GM12875 (cell line): ENCODE measurements around the gene ELMO1.

ENCODE experiments used
- H3K4me3 ChIP-seq: one replicate; pipeline ENCODE4 v1.5.1; 2011; ENCODE audit warnings: low read depth, low read length, control low read depth
- CTCF ChIP-seq: IDR thresholded peaks from 2 replicates; pipeline ENCODE4 v1.5.1; 2011; ENCODE audit warnings: low read depth, mild to moderate bottlenecking, control low read depth, inconsistent platforms, low read length, moderate library complexity, borderline replicate concordance; ENCODE audit not compliant: insufficient read depth

The ELMO1 gene

GRCh38 chr7:37007268-37007667 is 441.4 kb downstream of the ELMO1 start:
- TF ChIP-seq CTCF, result no peak
- H3K4me3 ChIP-seq, result no peak overlapping the region

GRCh38 chr7:37006764-37007163 is 441.9 kb downstream of the ELMO1 start:
- no peak for TF ChIP-seq CTCF
- no peak overlapping the region for H3K4me3 ChIP-seq

GRCh38 chr7:37000511-37000910 is 448.2 kb downstream of the ELMO1 start:
- no peak overlapping the region for H3K4me3 ChIP-seq
- no peak for TF ChIP-seq CTCF

GRCh38 chr7:36999626-37000485 is 448.8 kb downstream of the ELMO1 start:
- TF ChIP-seq CTCF, result no peak
- no peak overlapping the region for H3K4me3 ChIP-seq

DNA sequence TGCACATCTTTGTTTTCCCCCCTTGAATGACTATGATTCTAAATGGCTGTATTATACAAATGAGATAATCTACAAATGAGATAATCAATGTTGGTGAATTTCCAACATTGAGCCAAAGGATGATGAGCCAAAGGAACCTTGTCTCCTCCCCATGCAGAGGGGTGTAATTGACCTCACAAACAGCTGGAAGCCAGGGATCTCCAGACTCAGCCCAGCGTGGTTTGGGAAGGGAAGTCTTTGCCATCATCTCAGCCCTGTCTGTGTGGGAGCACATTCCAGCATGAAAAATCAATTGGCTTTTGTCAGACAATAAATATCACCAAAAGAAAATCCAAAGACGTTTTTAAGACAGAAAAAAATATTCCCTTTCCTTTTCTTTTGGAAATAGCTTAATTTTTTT is 452.9 kb downstream of the ELMO1 start:
- TF ChIP-seq CTCF, result no peak
- no peak overlapping the region for H3K4me3 ChIP-seq

DNA sequence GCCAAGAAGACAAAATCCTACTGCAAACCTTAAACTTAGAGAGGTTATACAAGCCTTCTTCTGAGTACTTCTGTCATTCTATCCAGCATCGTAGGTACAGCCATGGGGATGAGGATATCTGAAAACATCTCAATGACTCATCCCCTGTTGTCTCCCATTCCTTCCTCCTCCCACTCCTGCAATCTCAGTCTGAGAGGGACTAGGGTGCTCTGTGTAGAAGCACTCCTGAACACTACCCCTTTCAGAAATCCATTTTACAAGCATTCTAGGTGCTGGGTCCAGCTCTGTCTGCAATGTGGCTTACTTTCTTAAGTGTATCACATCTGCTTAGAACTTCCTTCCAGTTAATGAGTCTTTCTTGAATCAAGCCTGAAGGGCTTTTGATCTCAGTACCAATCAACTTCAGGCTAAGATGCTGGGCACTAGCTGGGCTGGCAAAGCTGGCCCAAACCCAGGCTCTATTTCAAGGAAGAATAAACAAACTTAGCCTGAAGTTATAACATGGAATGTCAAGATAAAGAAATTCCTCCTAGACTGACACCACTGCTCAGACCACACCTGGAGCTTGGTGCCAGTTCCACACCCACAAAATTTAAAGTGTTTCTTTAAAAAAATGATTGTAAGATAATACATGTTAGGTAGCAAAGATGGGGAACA is 454.1 kb downstream of the ELMO1 start:
- no peak for TF ChIP-seq CTCF

More for the DNA sequence above, 454.1 kb downstream of the ELMO1 start:
- no peak overlapping the region for H3K4me3 ChIP-seq
